Dedifferentiated amniotic fluid mesenchymal stem cell (primary cell): ENCODE measurements around the gene CPB2.

ENCODE experiments used
- DNase-seq: peaks from one replicate; pipeline ENCODE4 v3.0.0-alpha.2; 2016; ENCODE audit errors: extremely low spot score

Gene CPB2, protein sequence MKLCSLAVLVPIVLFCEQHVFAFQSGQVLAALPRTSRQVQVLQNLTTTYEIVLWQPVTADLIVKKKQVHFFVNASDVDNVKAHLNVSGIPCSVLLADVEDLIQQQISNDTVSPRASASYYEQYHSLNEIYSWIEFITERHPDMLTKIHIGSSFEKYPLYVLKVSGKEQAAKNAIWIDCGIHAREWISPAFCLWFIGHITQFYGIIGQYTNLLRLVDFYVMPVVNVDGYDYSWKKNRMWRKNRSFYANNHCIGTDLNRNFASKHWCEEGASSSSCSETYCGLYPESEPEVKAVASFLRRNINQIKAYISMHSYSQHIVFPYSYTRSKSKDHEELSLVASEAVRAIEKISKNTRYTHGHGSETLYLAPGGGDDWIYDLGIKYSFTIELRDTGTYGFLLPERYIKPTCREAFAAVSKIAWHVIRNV

DNA sequence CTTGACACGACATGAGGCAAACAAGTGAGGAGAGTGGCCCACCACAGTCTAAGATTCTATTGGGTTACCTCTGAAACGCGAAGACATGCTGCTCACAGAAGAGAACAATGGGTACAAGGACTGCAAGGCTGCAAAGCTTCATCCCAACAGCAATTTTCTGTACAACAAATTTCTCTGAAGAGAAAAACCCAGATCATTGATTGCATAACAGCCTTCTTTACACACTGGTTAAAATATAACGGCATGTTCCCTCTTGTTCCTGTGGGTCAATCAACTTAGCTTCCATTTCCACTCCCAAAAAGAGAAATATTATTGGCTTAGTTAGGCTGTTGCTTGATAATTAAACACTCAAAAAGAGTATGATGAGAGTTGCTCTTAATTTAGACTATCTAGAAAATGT, at the start of gene CPB2:
TSS of gene CPB2 (minus strand) at position 166 of the 400 bp plus-strand sequence. CDS start at position 142, 24 bp downstream.
- DNase-seq = no peak

DNA sequence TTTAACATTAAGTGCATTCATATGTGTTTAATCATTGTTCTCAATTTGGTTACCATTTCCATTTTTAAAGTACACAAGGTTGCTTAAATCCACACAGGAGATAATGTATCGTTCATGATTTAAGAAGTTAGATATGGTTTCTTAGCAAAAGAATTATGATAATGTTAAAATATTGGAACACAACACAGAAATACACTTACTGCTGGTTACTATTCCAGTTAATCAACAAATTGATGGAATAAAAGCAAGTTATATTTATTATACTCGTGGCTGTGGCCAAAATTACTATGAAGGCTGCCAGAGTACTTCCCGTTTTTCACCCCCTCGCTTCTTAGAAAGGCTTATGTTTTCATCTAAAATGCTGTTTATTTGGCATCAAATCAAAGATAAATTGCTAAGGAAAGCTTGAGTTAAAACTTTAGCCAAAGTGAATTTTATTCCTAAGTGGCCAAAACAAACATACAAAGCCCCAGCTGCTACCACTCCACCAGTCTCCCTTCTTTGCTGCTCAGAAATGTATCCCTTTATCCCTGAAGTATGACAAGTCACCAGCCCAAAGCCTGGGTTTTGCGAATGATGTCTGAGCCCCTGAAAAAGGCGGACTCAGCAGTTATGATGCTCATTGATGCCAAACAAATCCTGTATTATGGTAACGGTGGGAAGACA, 49.4 kb upstream of the CPB2 start:
- no peak for DNase-seq

DNA sequence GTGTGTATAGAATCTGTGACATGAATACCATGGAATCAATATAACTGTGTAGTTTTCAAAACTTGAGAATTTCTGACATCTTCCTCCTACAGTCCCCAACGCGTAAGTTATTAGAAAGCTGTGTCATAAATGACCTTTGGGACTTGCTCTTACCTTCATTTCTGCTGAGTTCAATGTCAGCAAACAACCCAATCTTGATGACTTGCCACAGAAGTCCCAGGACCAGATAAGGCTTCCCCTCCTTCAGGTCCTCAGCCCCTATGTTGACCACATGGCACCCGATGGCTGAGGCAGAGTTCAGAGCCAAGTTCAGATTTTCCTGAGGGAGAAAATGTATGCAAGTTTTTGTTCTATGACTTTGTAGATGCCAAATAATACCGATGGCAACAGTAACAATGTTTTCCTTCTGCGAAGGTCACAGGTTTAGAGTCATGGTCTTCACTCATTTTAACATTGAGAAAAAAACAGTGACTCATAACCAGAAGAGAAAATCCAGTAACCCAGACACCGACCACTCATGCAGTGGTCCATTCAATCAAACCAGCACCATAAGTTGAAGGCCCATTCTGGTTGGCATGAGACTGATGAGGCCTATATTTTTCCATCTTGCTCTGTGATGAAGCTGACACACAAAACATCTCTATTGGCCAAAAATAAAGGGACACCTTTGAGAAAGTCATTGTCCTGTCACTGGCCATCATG, 47.9 kb upstream of the CPB2 start:
- DNase-seq = no peak

GRCh38 chr13:46150134-46150693, 45.4 kb upstream of the CPB2 start:
- no peak for DNase-seq

DNA sequence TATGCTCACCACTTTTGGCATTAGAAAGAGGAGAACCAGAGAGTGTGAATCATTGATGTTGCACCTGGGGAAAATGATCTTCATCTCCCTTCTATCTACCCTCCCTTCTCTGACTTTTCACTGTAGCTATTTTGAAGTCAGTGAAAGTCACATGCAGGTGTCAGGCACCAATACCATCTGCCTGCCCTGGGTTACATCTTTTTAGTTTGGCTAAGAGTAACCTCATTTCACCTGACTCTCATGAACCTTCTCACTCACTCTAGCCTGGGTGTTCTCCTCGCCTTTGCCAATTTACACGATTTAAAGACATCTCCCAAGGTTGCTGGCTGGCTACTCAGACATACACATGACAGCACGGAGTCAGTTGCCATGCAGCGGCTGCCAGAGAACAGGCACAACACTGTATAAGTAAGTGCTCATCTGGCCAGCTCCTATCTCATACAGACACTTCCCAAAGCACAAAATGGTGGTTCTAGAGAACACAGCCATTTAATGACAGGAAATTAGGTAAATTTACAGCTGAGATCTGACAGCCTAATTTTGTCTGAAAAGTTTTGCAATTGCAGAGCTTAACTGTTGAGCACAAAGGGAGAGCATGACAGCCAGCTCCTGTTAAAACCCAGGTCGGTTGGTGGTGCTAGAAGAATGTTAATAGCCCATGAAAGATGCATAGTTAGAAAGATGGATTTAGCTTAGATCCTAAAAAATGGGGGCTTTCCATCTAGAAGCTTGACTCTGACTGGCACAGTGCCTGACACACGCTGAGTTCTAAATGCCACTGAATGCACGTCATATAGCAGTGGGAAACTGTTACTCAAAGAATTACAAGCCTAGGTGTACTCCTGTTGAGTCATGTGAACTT, 44.7 kb upstream of the CPB2 start:
- no peak for DNase-seq

DNA sequence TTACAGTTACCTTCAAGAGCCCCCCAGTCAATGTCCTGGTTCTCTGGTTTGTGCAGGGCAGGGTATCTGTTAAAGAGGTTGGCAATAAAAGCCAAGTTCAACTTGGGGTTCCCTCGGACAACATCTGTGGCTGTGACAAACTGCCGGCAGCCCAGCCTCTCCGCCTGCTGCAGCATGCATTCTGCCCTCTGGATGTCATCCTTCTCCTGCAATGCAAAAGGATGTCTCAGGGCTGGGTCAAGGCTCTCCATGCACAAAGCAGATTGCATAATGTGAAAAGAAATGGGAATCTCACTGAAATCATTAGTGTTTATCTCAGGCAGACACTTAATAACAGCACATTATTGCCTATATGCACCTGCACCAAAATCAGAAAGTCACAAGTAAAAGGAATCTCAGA, 42.1 kb upstream of the CPB2 start:
- DNase-seq = no peak

DNA sequence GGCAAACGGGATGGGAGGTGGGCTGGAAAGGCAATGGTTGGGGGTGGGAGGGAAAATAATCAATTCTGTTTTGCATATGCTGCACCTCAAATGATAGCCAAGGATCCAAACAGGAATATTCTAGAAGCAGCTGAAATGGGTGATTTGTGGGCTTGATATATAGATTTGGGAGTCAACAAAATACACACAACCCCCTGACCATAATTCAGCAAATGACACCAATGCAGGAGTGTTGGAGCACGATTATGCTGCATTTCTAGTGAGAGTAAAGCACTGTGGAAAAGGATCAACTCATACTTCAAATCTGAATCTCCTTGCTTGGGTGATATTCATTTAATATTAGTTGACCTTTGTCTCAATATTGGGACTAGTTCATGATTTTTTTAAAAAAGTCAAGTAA, 41.1 kb upstream of the CPB2 start:
- DNase-seq = no peak

GRCh38 chr13:46145135-46145534, 40.3 kb upstream of the CPB2 start:
- DNase-seq = no peak

DNA sequence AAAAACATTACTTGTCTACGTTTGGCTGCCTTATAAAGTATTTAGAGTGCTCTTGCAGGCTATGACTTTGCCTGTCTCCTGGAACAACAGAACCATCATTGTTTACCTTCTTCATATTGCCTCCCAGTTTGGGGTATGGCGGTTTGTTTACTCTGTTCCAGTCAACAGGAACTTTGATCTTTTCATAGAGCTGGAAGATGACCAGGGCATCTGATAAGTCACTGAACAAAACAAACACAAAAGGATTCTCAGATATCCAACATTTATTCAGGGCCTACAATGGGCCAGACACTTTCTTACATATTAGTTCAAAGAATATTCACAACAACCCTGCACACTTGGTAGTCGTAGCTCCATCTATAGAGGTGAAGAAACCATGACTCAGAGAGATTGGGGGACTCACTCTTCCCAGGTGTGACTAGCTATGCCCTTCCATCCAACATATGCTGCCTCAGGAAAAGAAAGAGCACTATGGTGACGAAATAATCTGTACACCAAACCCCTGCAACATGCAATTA, 38.4 kb upstream of the CPB2 start:
- no peak for DNase-seq

- no peak for DNase-seq
Observed at GRCh38 chr13:46142776-46143175, 37.9 kb upstream of the CPB2 start.

GRCh38 chr13:46140044-46140443, 35.2 kb upstream of the CPB2 start:
- DNase-seq = no peak

DNA sequence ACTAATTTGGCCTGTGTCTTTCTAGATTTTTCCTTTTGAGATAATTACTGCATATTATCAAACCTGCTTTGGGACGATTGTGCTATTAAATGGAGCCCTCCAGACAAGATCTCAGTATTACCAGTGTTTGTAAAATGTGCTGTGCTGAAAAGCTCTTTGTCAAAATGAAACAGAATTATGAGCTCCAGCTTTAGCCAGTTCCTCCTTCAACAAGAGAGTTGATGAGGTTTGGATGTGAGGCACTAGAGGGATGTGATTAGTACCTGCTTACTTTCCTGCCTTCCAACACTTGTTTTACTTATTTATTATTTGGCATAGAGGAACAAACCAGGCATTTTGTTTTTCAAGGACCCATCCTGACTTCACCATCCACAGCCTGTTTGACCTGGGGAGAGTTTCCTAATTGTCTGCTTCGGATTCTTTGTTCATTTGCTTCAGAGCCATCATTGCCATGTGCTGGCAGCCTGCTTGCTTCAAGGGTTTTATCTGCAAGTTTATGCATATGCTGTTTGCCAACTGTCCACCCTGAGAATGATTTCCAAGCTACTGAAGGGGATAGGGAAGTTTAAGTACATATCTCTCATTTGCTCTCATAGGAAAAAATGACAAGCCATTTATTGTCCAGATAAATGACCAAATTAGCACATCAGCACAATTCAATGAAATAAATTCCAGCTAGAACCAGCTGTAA, 32.9 kb upstream of the CPB2 start:
- no peak for DNase-seq

DNA sequence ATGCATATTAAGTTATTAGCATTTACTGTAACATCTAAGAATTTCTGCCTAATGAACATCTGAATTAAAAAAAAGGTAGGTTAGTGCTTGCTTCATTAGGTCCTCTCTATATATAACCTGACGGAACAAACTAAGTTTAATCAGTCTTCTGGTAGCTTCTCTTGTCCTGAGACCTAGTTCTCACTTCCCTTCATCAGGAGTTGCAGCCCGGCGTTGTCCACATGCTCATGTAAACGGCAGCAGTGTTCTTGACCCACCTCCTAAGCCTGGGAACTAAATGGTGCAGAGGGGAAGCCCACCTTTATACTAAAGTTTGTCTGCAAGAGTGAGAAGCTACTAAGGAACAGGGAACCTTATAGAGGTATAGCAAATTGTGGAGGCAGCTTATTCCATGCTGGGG, 31.9 kb upstream of the CPB2 start:
- DNase-seq = no peak

DNA sequence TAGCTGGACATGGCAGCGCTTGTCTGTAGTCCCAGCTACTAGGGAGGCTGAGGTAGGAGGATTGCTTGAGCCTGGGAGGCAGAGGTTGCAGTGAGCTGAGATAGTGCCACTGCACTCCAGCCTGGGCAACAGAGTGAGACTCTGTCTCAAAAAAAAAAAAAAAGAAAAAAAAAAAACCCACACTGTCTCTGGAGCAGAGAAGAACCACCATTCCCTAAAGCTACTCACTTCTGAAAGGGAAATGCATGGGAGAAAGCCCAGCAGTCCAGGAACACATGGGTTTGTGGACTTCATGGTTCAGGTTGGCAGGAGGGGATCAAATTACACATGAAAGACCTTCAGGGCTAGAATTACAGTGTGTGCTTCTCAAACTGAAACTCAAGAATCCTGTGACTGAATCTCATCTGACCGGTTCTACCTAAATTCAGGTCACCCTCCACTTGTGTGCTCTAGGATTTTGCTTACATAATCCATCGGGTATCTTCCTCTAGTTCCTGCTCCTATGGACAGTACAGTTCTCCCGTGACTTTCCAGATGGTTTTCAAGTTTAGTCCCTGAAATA, 30.2 kb upstream of the CPB2 start:
- no peak for DNase-seq

- DNase-seq = no peak
Observed at GRCh38 chr13:46134494-46134893, 29.7 kb upstream of the CPB2 start.

DNA sequence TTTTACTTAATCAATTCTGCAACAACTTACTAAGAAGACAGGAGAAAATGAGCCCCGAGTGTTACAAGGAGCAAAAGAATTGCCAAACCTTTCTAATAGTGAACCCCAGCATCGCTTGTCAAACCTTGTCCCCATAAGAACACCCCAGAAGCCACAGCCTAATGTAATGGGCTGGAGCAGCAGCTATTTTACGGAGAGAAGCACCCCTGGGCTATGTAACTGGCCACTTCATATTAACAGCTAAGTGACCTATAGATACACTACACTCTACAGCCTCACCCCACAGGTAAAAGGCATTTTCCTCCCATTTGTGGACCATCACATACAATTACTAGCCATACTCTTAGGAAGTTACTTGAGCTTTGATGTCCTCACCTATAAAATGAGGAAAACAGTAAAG, 27.3 kb upstream of the CPB2 start:
- no peak for DNase-seq

GRCh38 chr13:46131705-46132104, 26.9 kb upstream of the CPB2 start:
- no peak for DNase-seq

- DNase-seq = no peak
Observed at GRCh38 chr13:46129955-46130618, 25.3 kb upstream of the CPB2 start.

GRCh38 chr13:46129124-46129523, 24.3 kb upstream of the CPB2 start:
- DNase-seq = no peak
